ENCODE data around the gene CCDC141.

The CCDC141 gene

GRCh38 chr2:178873912-178874311 is 176.0 kb downstream of the CCDC141 start:
- TF ChIP-seq POLR2A (IDR thresholded peaks at IDR 0.05; ENCODE audit: low read length) (no peak), GATA1 (IDR thresholded peaks at IDR 0.05; ENCODE audit: low read depth, low read length) (no peak)
- DNase-seq, result no peak

- TF ChIP-seq GATA1 (IDR thresholded peaks at IDR 0.05; ENCODE audit: low read depth, low read length), result no peak
- no peak for TF ChIP-seq POLR2A (IDR thresholded peaks at IDR 0.05; ENCODE audit: low read length)
- DNase-seq, result no peak
Measured at GRCh38 chr2:178871536-178871935, 178.4 kb downstream of the CCDC141 start.

GRCh38 chr2:178870703-178871102 is 179.2 kb downstream of the CCDC141 start:
- no peak for TF ChIP-seq GATA1 (IDR thresholded peaks at IDR 0.05; ENCODE audit: low read depth, low read length)
- no peak for TF ChIP-seq POLR2A (IDR thresholded peaks at IDR 0.05; ENCODE audit: low read length)
- no peak for DNase-seq

GRCh38 chr2:178865999-178866398 is 183.9 kb downstream of the CCDC141 start:
- TF ChIP-seq POLR2A (IDR thresholded peaks at IDR 0.05; ENCODE audit: low read length) (no peak), GATA1 (IDR thresholded peaks at IDR 0.05; ENCODE audit: low read depth, low read length) (no peak)
- DNase-seq, result no peak

- TF ChIP-seq POLR2A (IDR thresholded peaks at IDR 0.05; ENCODE audit: low read length) (no peak), GATA1 (IDR thresholded peaks at IDR 0.05; ENCODE audit: low read depth, low read length) (no peak)
- DNase-seq, result no peak
Measured at GRCh38 chr2:178865146-178865936, 184.6 kb downstream of the CCDC141 start.

- TF ChIP-seq POLR2A (IDR thresholded peaks at IDR 0.05; ENCODE audit: low read length) (no peak), GATA1 (IDR thresholded peaks at IDR 0.05; ENCODE audit: low read depth, low read length) (no peak)
- DNase-seq, result no peak
Measured at GRCh38 chr2:178863856-178864620, 185.9 kb downstream of the CCDC141 start.

GRCh38 chr2:178863130-178863855 is 186.6 kb downstream of the CCDC141 start:
- TF ChIP-seq POLR2A (IDR thresholded peaks at IDR 0.05; ENCODE audit: low read length) (no peak), GATA1 (IDR thresholded peaks at IDR 0.05; ENCODE audit: low read depth, low read length) (no peak)

GRCh38 chr2:178860551-178860950 is 189.4 kb downstream of the CCDC141 start:
- no peak for DNase-seq
- TF ChIP-seq GATA1 (IDR thresholded peaks at IDR 0.05; ENCODE audit: low read depth, low read length), result no peak
- TF ChIP-seq POLR2A (IDR thresholded peaks at IDR 0.05; ENCODE audit: low read length), result no peak

More at GRCh38 chr2:178863130-178863855, 186.6 kb downstream of the CCDC141 start:
- DNase-seq, result no peak

- DNase-seq, result no peak
Measured at GRCh38 chr2:178859730-178860129, 190.2 kb downstream of the CCDC141 start.

GRCh38 chr2:178858896-178859625 is 190.9 kb downstream of the CCDC141 start:
- TF ChIP-seq GATA1 (IDR thresholded peaks at IDR 0.05; ENCODE audit: low read depth, low read length), result no peak
- TF ChIP-seq POLR2A (IDR thresholded peaks at IDR 0.05; ENCODE audit: low read length), result no peak
- no peak for DNase-seq

More at GRCh38 chr2:178859730-178860129, 190.2 kb downstream of the CCDC141 start:
- TF ChIP-seq POLR2A (IDR thresholded peaks at IDR 0.05; ENCODE audit: low read length) (no peak), GATA1 (IDR thresholded peaks at IDR 0.05; ENCODE audit: low read depth, low read length) (no peak)

- TF ChIP-seq POLR2A (IDR thresholded peaks at IDR 0.05; ENCODE audit: low read length) (no peak), GATA1 (IDR thresholded peaks at IDR 0.05; ENCODE audit: low read depth, low read length) (no peak)
- no peak for DNase-seq
Measured at GRCh38 chr2:178855151-178855550, 194.8 kb downstream of the CCDC141 start.

- no peak for TF ChIP-seq POLR2A (IDR thresholded peaks at IDR 0.05; ENCODE audit: low read length)
- TF ChIP-seq GATA1 (IDR thresholded peaks at IDR 0.05; ENCODE audit: low read depth, low read length), result no peak
- no peak for DNase-seq
Measured at GRCh38 chr2:178848335-178848734, 201.6 kb downstream of the CCDC141 start.

- DNase-seq, result no peak
- TF ChIP-seq GATA1 (IDR thresholded peaks at IDR 0.05; ENCODE audit: low read depth, low read length), result no peak
- no peak for TF ChIP-seq POLR2A (IDR thresholded peaks at IDR 0.05; ENCODE audit: low read length)
Measured at GRCh38 chr2:178846458-178846802, 203.5 kb downstream of the CCDC141 start.

Measured in erythroblast (primary cell).